Measurements from ENCODE around the gene ARHGAP21.

DNA sequence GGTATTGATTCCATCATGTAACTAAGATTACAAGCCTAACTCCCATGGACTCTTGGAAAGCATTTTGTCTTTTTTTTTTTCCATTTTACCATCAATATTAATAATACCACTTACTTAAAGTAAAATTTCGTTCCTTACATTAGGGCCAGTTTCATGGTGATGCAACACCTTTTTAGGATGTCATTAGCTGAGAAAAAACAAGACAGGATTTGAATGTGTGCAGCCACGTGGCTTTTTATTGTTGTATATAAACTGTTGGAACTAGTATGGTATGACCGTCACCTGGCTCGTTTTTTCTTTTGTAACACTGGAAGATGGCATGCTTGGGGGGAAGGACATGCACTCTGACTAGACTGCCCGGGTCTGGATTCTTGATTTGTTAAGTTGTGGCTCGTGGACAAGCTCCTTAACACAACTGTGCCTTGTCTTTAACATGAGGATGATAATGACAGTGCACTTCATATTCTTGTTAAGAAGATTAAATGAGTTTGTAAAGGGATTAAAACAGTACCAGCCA is 42.1 kb downstream of the ARHGAP21 start:
- TF ChIP-seq, protein P1, sequence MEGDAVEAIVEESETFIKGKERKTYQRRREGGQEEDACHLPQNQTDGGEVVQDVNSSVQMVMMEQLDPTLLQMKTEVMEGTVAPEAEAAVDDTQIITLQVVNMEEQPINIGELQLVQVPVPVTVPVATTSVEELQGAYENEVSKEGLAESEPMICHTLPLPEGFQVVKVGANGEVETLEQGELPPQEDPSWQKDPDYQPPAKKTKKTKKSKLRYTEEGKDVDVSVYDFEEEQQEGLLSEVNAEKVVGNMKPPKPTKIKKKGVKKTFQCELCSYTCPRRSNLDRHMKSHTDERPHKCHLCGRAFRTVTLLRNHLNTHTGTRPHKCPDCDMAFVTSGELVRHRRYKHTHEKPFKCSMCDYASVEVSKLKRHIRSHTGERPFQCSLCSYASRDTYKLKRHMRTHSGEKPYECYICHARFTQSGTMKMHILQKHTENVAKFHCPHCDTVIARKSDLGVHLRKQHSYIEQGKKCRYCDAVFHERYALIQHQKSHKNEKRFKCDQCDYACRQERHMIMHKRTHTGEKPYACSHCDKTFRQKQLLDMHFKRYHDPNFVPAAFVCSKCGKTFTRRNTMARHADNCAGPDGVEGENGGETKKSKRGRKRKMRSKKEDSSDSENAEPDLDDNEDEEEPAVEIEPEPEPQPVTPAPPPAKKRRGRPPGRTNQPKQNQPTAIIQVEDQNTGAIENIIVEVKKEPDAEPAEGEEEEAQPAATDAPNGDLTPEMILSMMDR (IDR thresholded peaks at IDR 0.05): no peak
- no peak for TF ChIP-seq CEBPB (IDR thresholded peaks at IDR 0.05)

Measured in A549 (cell line).